NCI-H446 treated with DMSO at 0.1 percent for 48 hours (cell line): ENCODE results near the gene CTIF.

Experiments
- DNase-seq: peaks from one replicate; lab custom pipeline; 2025; lab: John Stamatoyannopoulos, UW

The CTIF gene

DNA sequence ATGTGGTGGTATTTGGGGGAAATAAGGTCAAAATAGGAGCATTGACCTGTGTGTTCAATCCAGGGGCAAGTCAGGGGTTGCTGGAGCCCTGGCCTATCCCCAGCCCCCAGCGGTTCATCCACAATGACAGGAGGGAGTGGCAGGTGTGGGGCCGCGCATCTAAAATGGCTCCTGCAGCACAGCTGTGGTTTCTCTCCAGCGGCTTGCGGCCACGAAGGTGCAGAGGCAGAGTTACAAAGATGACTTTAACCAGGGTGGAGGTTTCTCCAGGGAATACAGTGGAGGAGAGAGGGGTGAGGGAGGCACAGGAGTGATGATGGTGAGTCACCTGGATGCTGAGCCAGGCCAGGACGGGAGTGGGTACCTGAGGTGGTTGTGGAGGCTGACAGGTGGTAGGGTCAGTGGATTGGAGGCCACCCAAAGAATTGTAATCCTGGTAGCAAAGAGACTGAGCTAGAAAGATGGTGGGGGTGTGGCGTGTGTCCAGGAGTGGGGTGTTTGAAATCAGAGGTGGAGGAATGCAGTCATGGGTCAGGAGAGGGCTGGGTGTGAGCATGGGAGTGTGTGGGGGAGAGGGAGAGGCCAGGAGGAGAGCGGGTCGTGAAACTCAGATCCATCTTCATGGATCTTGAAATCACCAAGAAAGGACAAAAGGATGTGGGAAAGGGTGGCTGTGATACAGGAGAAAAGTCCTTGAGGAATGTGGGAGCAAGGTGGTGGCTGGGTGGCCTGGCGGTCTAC lies 83.2 kb downstream of the CTIF start:
- DNase-seq, result no peak

DNA sequence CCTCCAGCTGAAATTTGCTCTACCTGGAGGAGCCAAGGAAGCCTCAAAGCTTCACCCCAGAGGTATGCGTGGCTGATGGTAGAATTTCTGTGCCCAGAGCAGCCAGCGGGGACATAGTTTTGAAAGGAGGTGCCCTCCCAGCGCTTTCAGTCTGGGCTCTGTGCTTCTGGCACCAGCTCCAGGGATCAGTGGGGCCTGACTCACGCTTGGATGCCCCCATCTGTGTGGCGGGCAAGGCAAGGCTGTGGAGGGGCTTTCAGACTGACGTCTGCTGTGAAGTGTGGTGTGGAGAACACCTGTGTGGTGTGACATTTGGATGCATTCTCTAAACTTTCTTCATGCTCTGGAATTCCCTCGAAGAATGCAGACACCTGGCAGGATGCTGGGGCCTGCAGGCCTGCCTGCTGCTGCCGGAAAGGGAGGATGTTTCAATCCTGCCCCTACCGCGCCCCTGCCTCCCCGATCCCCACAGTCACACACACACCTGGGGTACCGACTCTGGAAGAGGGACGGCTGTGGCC lies 84.1 kb downstream of the CTIF start:
- DNase-seq, result no peak

DNA sequence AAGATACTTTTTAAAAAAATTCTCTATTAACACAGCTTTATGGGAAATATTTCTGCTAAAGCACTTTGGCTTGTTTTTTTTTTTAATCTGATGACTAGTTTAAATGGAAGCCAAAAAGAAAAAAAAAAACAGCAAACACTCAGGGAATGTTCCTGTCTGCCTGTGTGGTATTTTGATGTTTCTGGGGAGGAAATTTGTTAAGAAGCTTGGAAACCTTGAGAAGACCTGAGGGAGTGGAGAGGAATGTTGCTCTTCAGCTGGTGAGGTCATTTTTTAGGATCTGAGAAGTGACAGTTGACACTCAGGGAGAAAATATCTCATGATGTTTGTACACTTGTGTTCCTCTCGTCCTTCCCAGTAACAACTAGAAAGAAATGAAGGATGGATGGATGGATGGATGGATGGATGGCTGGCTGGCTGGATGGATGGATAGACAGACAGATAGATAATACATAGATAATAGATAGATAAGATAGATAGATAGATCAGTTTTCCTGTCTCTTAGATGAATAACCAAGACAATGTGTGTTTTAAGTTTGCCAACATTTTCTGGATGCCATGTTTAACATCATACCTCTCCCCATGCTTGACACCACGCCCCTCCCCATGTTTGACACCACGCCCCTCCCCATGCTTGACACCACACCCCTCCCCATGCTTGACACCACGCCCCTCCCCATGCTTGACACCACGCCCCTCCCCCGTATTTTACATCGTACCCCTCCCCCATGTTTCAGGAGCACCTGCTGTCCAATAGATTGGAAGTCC lies 84.8 kb downstream of the CTIF start:
- DNase-seq, result no peak

DNA sequence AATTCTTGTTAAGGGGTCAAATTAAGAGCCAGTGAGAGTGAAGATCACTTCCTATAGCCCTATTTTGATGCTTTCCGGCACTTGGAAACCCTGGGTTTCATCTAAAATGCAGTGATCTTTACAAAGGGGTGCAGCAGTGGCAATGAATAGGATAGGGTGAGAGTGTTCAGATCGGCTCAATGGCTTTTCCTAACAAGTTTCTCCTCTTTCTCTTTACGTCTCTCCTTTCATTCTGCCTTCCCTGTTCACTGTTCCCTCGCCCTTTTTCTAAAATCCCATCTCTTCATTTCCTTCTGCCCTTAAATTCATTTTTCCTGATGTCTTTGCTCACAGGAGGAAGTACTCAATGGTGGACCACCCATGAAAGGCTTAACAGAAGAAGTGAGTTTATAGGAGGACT lies 86.0 kb downstream of the CTIF start:
- no peak for DNase-seq

- DNase-seq, result no peak
These were observed 88.4 kb downstream of the CTIF start for GRCh38 chr18:48627216-48627615.

DNA sequence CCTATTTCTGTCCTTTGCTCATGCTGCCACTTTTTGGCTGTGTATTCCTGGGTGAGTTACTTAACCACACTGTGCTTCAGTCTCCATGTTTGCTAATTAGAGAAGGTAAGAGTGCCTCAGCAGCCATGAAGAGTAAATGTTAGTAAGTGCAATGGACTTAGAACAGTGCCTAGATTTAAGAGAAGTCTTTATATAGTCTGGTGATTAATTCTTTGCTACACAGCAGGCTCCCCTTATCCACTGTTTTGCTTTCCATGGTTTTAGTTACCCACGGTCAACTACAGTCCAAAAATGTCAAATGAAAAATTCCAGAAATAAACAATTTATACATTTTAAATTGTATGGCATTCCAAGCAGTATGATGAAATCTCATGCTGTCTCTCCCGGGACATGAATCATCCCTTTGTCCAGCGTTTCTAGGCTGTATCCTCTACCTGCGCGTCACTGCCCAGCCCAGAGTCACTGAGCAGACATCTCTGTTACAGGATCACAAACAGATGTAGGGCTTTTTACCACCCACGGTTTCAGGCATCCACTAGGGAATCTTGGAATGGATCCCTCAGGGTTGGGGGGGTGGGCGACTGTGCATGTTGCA lies 91.0 kb downstream of the CTIF start:
- peak; percentile 16 for DNase-seq

GRCh38 chr18:48631851-48632250 lies 93.0 kb downstream of the CTIF start:
- DNase-seq, result no peak

GRCh38 chr18:48632676-48633257 lies 93.9 kb downstream of the CTIF start:
- DNase-seq, result no peak

GRCh38 chr18:48634491-48634890 lies 95.7 kb downstream of the CTIF start:
- DNase-seq, result no peak

DNA sequence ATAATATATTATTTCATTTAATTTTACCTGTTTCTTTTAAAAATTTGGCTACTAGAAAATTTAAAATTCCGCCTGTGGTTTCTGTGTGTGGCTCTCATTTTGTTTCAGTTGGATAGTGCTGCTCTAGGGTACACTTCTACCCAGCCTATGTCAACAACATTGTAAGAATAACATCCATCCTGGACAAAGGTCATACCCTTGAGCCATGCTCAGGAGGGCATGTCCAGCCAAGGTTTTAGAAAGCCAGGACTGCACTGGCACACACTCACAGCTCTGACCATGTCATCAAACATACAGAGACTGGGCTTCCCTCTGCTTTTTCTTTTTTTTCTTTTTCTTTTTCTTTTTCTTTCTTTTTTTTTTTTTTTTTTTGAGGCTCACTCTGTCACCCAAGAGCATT lies 96.1 kb downstream of the CTIF start:
- no peak for DNase-seq

DNA sequence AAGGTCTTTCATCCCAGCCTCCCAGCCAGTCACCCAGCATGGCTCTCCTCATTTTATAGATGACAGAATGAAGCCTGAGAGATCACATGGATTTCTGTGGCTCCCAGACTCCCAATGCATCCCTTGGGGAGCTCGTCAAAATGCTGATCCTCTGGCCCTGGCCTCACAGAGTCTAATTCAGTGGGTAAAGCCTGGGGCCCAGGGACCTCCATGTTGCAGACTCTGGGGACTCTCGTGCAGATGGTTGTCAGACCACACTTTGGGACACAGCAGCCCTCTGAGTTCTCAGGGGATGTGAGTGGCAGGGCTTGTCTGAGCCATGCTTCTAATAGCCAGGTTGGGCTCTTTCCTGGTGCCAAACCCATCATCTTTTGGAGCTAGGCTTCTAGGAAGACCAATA lies 97.0 kb downstream of the CTIF start:
- no peak for DNase-seq

DNA sequence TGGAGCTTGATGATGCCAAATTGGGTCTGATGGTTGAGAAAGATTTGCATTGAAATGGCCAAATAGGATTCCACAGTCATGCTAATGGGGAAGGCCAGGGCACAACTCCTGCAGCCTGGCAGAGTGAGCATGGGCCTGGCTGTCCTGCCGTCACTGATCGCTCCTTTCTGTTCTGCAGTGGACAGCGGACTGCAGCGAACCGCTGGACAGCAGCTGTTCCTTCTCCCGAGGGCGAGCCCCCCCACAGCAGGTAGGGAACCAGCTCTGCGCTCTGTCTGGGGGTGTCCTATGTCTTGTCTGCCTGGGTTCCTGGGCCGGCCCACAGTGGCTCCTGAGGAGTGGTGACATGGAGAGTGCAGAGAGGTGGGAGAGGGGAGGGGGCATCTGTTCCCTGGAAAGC lies 97.6 kb downstream of the CTIF start:
- DNase-seq, result no peak

DNA sequence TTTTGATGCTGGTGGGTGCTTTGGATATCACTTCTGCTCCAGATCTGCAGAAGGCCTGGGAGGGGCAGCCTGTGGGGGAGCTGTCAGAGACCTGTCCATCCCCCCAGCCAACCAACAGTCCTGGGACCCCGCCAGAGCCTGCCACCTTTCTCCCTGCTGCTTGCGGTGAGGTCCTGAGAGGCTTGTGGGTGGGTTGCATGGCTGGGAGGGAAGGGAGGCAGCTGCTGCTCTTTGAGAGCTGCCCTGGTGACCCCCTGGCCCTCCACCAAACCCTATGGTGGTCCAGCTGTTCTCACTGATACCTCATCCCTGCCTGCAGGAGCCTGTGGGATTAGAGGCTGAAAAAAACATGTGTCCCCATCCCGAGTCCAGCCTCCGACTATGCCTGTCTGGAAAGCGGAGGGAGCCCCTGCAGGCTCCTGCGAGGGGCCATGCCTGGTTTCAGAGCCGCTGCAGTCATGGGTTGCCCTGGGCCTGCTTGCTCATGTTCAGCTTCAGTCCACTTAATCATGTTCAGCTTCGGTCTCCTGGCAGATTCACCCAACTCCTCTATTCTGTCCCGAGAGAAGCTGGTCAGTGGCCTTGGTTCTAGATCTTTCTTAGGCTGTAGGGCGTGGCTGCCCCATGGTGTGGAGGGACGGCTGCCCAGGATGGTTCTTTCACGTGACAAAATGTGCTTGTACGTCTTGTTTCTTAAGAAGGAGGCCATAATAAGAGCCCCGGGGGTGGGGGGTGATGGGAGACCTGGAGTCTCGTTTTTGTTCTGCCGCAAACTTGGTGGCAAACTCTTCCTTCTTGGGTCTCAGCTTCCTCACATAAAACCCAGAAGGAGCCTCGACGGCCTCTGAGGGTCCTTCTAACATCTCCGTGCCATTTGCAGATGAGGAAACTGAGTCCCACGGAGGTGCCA lies 98.5 kb downstream of the CTIF start:
- no peak for DNase-seq

- DNase-seq, result no peak
These were observed 99.6 kb downstream of the CTIF start for GRCh38 chr18:48638451-48638850.

DNA sequence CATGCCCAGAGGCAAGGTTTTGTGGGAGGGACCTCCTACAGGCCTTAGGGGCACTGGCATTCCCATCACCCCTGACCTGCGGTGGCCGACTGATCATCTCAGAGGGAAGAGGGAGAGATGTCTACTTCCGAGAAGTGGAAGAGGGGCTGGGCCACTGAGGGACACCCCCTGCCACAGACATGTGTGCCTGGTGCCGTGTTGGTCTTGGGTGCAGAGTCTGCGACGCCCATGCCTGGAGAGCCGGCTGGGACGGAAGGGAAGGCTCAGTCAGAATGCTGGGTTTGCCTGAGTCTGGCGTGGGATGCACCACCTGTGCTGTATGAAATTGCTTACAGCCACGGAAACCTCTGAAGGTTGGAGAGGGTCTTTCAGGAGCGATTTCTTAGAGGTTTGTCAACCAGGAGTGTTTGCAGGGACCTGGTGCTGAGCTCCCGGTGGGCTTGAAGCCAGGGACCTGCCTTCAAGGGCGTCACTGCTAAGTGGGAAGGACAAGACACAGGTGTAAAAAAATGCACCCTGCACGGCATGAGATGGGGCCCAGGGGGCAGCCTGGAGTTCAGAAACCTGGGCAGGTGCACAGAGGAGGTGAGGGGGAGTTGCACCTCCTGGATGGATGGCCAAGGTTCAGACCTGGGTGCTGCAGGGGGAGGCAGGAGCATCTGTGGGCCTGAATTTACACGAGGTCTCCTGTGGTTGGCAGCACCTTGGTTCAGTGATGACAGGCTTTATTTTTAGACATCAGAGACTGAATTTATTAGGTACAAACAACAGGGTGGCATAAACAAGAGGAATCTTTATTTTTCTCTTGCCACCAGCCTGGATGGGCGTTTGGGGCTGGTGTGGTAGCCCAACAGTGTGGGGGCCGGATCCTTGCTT lies 100.3 kb downstream of the CTIF start:
- no peak for DNase-seq

- no peak for DNase-seq
These were observed 101.1 kb downstream of the CTIF start for GRCh38 chr18:48639772-48640432.

DNA sequence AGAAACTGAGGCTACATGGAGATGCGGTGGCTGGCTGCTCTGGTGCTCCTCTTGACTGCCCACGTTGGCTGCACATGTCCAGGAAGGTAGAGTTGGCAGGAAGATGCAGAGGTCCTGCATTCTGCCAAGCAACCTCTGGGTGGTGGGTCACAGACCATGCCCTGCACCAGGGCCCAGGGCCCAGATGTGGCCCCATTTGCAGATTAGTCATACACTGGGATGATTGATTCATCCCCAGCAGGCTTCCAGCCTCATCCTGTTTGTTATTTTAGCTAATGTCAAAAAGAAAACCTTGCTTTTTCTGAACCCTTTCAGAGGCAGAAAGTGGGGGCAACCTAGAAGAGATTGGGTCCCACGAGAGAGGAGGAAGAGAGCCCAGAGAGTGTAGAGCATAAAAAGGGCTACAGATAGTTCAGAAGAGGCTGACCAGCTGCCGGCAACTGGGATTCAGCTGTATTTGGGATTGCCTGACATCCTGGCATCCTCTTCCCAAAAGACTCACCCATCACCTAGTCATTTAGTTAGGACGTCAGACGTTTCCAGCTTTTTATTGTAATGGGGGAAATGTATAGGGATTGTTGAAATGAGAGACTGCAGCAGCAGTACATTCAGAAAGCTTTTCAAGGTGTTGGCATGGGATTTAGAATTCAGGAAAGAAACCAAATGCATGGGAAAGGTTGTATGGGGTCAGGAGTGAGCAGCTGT lies 101.9 kb downstream of the CTIF start:
- DNase-seq, result no peak

DNA sequence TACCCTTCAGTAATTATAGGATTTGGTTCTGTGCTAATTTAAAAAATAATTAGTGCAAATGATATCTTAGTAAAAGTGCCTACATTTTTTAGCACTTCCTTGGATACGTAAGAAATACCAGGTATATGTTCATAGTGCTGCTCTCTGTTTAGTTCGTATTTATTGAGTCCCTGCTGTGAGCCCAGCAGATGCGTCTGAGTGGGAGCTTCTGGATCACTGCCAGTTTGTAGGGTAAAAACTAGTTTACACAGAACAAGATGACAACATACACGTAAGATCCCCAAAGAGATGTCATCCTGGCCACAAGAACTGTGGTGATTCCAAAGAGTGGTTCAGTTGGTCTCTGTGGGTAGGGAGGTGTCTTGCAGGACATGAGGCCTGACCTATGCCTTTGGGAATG lies 103.2 kb downstream of the CTIF start:
- DNase-seq, result no peak

- no peak for DNase-seq
These were observed 103.7 kb downstream of the CTIF start for GRCh38 chr18:48642503-48642902.
